HG03175 (cell line): ENCODE results near the gene FBXO42.
"Not testable (repeated sequence)": the region's sequence is repeated elsewhere in the genome, so short reads cannot be mapped to it uniquely, and the experiment has no call there.

Experiments
- ATAC-seq: cut with Tn5 transposase; IDR thresholded peaks from one replicate; pipeline ENCODE4 v1.9.1; 2021; ENCODE audit warnings: mild to moderate bottlenecking, moderate library complexity; ENCODE audit not compliant: unreplicated experiment

FBXO42 gene

GRCh38 chr1:16372535-16373285 is 20.4 kb upstream of the FBXO42 start:
- ATAC-seq = no peak

- no peak for ATAC-seq
Measured at GRCh38 chr1:16371725-16372124, 19.4 kb upstream of the FBXO42 start.

DNA sequence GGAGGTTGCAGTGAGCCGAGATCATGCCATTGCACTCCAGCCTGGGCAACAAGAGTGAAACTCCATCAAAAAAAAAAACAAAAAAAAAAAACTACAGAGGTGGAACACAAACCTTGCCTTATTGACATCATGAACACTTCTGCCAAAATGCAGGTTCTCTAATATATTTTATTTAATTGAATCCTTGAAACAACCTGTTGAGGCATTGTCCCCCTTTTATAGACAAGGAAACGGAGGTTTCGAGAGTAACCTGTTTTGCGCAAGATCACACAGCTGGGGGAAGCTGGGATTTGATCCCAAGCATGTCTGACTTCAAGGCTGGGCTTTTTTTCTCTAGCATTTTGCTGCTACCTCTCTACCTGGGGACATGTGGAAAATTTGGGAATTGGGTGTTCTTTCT is 17.5 kb upstream of the FBXO42 start:
- no peak for ATAC-seq

- no peak for ATAC-seq
Measured at GRCh38 chr1:16367968-16368890, 15.9 kb upstream of the FBXO42 start.

DNA sequence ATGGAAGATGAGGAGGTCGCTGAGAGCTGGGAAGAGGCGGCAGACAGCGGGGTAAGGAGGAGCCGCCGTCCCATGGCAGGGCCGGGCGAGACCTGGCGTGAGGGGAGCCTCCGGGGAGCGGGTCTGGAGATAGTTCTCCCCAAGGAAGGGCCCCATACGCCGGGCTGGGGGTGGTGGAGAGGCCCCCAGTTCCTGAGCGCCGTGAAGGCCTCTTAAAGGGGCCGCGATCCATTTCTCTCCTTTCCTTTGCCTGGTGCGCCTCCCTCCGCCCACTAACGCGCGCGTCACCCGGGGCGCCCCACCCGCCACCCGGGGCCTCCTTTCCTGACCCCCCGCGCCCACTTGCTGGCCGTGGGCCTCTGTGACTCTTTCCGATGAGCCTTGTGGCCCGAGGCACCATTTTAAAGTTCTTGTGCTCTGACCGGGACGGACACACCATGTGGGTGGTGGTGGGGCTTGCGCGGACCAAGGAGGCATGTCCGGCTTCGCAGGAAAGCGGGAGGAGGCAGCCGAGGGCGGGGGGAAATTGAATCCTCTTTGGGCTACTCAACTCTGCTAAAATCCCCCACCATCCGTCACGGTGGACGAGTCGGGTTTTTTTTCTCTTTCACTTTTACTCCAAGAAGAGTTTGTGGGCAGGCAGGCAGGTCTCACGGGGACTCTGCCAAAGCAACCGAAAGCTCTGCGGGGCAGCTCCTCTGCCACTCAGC is 15.1 kb upstream of the FBXO42 start:
- peak; percentile 57 for ATAC-seq

DNA sequence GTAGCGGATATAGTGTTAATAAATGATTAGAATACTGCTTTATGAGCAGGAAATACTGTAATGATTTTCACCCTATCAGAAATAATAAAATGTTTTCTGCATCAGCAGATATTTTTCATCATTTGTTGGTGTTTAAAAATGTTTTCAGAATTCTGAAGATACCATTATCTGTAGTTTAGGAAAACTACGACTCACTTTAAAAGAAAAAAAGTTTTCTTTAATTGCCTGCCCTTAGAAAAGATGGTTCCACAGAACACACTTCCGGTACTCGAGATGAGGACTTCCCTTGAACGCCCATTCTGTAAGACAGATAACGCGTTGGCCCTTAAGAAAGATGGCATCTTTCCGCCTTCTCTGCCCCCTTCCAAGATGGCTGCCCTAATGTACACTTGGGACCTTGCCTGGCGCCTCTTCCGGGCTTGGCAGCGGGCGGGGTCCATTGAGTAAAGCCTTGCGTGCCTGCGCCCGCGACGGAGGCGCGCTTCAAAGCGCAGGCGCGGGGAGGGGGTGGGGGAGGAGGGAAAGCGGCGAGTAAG is 14.5 kb upstream of the FBXO42 start, which contains the start of gene SZRD1:
Gene SZRD1 (plus strand): TSS at position 521 of the 536 bp plus-strand sequence. CDS start 16 bp downstream, outside the sequence.
- ATAC-seq = peak; percentile 78

DNA sequence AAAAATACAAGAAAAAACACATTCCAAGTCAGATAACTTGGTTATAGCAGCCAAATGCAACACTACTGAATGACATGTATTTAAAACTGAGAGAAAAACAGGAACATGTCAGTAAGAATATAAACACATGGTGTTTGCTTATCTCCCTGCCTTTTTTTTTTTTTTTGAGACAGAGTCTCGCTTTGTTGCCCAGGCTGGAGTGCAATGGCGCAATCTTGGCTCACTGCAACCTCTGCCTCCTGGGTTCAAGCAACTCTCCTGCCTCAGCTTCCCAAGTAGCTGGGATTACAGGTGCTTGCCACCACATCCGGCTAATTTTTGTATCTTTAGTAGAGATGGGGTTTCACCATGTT is 12.8 kb upstream of the FBXO42 start:
- not testable (repeated sequence) for ATAC-seq

- no peak for ATAC-seq
Measured at GRCh38 chr1:16356867-16357266, 4.6 kb upstream of the FBXO42 start.

GRCh38 chr1:16354619-16355018 is 2.3 kb upstream of the FBXO42 start:
- no peak for ATAC-seq

DNA sequence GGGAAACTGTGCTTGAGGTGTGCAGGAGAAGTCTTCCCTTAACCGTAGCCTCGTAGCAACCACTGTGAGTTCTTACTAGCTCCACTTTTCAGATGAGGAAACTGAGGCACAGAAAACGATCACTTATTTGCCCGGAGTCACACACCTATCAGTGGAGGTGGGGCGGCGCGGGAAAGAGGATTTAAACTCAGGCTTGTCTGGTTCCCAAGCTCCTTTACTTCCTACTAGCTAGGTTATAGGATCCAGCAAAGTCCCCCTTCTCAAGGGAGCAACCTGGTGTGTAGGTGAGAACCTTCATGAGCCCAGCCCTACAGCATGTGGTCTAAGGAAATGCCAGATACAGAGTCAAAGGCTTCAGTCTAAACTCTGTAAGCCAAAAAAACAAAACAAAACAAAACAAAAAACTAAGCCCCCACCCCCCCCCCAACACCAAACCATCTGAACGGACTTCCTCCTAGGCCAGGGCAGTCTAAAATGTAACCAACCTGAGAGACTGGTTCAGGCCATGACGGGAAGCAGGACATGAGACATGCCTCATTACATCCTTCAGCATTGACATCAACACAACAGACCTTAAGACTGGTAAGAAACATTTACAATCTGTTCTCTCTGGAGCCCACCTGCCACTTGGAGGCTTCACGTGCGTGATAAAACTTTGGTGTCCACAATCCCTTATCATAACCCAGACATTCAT is 709 bp upstream of the FBXO42 start:
- ATAC-seq = no peak

DNA sequence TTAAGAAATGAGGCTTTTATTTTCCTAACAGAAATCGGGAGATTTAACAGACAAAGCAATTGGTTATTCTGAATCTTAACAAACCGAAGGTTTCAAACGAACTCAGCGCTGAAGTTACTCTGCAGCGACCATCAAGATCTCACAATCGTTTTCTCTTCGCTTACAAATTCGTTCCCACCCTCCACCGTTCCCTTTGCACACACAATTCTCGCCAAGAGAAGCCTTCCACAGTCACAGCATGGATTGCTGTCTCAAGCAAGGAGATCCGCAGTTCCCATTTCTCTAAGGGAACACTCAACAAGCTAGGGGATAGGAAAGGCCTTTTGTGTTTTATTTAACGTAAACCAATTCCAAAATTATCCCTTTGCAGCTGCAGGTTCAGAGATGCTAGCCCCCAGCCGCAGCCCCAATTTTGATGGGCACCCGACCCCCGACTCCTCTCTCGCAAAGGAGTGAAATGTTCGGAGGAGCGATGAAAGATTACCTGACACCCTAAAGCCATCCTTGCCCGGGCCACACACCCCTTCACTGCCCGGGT is 755 bp downstream of the FBXO42 start:
- ATAC-seq = no peak

- no peak for ATAC-seq
Measured at GRCh38 chr1:16349847-16350406, 2.4 kb downstream of the FBXO42 start.

DNA sequence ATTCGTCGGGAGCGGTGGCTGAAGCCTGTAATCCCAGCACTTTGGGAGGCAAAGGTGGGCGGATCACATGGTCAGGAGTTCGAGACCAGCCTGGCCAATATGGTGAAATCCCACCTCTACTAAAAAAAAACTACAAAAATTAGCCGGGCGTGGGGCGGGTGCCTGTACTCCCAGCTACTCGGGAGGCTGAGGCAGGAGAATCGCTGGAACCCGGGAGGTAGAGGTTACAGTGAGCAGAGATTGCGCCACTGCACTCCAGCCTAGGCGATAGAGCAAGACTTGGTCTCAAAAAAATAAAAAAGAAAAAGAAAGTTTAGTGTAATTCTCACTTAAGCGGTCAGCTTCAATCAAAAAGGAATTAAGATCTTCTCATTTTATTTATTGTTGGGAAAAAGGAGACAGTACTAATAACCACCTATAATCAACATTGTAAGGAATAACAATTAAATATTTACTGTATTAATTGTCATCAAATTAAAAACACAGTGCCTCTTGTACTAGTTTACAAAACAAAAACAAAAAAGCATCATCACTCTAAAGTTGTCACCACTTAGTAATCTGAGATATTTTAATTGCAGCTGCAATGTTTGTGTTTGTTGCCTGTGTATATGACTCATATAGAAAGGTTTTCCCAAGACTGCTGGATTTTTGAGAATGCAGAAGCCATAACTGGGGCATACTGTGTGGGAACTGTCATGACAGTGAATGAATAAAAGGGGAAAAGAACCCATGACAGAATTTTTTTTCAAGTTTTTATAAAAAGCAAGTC is 3.7 kb downstream of the FBXO42 start:
- no peak for ATAC-seq

- not testable (repeated sequence) for ATAC-seq
Measured at GRCh38 chr1:16343276-16343675, 9.0 kb downstream of the FBXO42 start.

DNA sequence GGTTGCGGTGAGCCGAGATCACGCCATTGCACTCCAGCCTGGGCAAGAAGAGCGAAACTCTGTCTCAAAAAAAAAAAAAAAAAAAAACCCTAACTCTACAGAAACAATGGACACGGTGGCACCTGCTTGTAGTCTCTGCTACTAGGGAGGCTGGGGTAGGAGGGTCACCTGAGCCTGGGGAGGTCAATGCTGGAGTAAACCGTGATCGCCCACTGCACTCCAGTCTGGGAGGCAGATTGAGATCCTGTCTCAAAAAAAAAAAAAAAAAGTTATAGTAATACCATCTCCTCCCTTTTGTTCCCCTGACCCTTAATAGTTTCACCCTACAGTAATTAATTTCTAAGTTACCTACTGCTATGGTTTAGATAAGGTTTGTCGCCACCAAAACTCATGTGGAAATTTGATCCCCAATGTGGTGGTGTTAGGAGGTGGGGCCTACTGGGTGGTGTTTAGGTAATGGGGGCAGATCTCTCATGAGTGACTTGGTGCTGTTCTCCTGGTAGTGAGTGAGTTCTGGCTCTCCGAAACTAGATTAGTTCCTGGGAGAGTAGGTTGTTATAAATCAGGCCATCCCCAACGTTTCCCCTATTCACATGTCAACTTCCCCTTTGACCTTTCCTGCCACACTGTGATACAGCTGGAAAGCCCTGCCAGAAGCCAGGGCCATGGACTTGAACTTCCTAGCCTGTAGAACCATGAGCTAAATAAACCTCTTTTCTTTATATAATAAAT is 9.8 kb downstream of the FBXO42 start:
- ATAC-seq = no peak

GRCh38 chr1:16340673-16341072 is 11.6 kb downstream of the FBXO42 start:
- no peak for ATAC-seq

DNA sequence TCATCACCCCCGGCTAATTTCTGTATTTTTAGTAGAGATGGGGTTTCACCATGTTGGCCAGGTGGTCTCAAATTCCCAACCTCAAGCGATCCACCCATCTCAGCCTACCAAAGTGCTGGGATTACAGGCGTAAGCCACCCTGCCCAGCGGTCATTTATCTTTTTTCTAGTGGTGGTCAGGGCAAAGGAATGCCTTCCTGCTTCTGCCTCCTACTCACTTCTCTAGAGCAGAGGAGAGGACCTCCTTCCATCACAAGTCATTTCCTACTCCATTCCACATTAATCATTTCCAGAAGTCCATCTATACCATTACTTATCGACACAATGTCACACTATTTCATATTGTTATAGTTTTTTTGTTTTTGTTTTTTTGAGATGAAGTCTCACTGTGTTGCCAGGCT is 13.3 kb downstream of the FBXO42 start:
- no peak for ATAC-seq

DNA sequence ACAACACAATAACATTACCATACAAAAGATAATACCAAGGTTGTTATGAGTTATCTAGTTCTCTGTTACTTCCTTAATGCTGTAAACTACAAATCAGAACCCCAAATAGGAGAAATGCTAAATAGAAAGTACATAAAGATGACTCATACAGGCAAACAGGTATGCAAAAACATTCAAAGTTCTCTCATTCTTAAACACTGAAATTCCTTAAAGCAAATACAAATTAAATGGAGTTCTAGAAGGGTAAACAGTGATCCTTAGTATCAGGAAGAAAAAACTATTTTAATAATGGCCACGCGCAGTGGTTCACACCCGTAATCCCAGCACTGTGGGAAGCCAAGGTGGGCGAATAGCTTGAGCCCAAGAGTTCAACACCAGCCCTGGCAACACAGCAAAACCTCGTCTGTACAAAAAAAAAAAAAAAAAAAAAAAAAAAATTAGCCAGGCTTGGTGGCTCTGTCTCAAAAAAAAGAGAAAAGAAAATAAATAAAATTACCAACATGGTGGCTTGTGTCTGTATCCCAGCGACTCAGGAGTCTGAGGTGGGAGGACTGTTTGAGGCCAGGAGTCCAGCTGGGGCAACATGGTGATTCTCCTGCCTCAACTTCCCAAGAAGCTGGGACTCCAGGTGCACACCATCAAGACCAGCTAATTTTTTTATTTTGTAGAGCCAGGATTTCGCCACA is 17.5 kb downstream of the FBXO42 start:
- ATAC-seq = no peak
